ENCODE results near the gene HOXC11. TPM values are rescaled to one million over a fixed set of nuclear protein-coding genes. Genes with fewer than 3 reads are reported as not detected.

HOXC11 gene
- total RNA-seq, 4 donors from 2014 or later: not detected

- TF ChIP-seq CTCF (IDR thresholded peaks at IDR 0.05): no peak
- TF ChIP-seq POLR2A (IDR thresholded peaks at IDR 0.05): no peak
- peaks cover 46 to 100% (median 79%) of the 10 kb centered on the region in 4 donors for H3K27me3 ChIP-seq
- H3K4me1 ChIP-seq: peaks cover 5 to 54% (median 8%) of the 10 kb centered on the region in 3 donors
- H3K36me3 ChIP-seq: no peaks in the 10 kb centered on the region
- 9% methylated on average over 9 to 10 of the region's 10 CpGs for WGBS, 2 donors
- intact Hi-C loops (cut with DNase I): no loop called here
- no peak overlapping the region for H3K4me3 ChIP-seq
- H3K27ac ChIP-seq: no peak overlapping the region
- H3K9me3 ChIP-seq: no peaks in the 10 kb centered on the region
- no peak for DNase-seq
Measured at GRCh38 chr12:53955776-53956250, 17.1 kb upstream of the HOXC11 start.

GRCh38 chr12:53956251-53956887, 16.6 kb upstream of the HOXC11 start:
- H3K9me3 ChIP-seq: no peaks in the 10 kb centered on the region
- 12 to 14% methylated on average over 10 to 21 of the region's 25 CpGs for WGBS, 2 donors
- H3K27ac ChIP-seq: no peak overlapping the region
- H3K4me1 ChIP-seq: peaks cover 5 to 55% (median 11%) of the 10 kb centered on the region in 3 donors
- no peak for DNase-seq
- H3K4me3 ChIP-seq: no peak overlapping the region
- no peaks in the 10 kb centered on the region for H3K36me3 ChIP-seq
- intact Hi-C loops (cut with DNase I): no loop called here
- no peak for TF ChIP-seq CTCF (IDR thresholded peaks at IDR 0.05)
- TF ChIP-seq POLR2A (IDR thresholded peaks at IDR 0.05): no peak
- H3K27me3 ChIP-seq: peaks cover 43 to 100% (median 79%) of the 10 kb centered on the region in 4 donors

DNA sequence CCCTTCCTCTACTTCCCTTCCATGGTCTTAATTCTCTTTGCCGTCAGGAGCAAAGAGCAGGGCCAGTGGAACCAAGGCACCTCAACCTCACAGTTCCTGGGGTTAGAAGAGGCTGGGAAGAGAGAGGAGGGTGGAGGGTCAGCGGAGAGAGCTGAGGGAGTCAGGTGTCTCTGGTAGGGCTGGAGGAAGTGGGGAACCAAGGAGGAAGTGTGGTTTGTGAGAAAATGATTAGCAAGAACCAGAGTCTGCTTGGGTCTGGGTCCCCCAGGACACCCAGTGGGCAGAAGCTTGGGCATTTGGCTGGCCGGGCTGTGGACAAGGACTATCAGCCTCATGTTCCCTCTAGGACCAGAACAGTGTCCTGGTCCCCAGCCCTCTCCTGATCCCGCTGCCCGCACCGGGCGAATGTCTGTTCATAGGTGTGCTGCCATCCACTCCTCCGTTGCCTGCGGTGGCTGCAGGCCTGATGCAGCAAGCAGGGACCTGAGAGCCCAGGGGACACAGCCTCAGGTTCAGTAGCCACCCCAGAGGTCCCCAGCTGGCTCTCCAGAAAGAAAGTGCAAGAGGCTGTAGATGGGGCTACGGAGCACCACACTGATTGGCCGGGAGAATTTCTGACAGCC, 15.9 kb upstream of the HOXC11 start:
- TF ChIP-seq CTCF (IDR thresholded peaks at IDR 0.05) (no peak), POLR2A (IDR thresholded peaks at IDR 0.05) (no peak)
- Histone ChIP-seq H3K27me3 (peaks cover 41 to 100% (median 78%) of the 10 kb centered on the region in 4 donors), H3K4me3 (no peak overlapping the region), H3K9me3 (no peaks in the 10 kb centered on the region), H3K27ac (no peak overlapping the region), H3K36me3 (no peaks in the 10 kb centered on the region), H3K4me1 (peaks cover 5 to 53% (median 11%) of the 10 kb centered on the region in 3 donors)
- no peak for DNase-seq
- intact Hi-C loops (cut with DNase I): no loop called here
- WGBS, 2 donors: 5 to 14% methylated on average over 4 of the region's 11 CpGs

DNA sequence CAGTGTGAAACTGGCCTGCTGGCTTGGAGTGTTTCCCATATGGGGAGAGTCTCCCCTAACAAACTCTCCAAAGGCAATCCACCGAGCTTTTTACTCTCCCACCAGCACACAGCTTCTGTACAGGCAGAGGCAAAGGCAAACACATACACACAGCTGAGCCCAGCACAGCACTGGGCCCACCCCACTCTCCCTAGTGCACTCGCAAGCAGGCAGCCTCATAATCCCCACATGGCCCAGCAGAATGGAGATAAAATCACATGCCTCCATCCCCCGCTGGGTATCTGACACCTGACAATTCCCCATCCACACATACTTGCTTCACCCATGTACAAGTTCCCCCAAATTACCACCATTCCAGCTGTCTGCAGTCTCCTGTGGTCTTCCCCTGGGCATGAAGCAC, 14.8 kb upstream of the HOXC11 start:
- H3K9me3 ChIP-seq: no peaks in the 10 kb centered on the region
- no peaks in the 10 kb centered on the region for H3K36me3 ChIP-seq
- 26 to 28% methylated on average over 2 to 3 of the region's 3 CpGs for WGBS, 2 donors

More for the DNA sequence above, 14.8 kb upstream of the HOXC11 start:
- intact Hi-C loops (cut with DNase I): no loop called here
- TF ChIP-seq POLR2A (IDR thresholded peaks at IDR 0.05): no peak
- no peak for TF ChIP-seq CTCF (IDR thresholded peaks at IDR 0.05)
- Histone ChIP-seq H3K27ac (no peak overlapping the region), H3K4me3 (no peak overlapping the region), H3K4me1 (peaks cover 5 to 43% (median 8%) of the 10 kb centered on the region in 3 donors), H3K27me3 (peaks cover 35 to 100% (median 76%) of the 10 kb centered on the region in 4 donors)
- DNase-seq: no peak

Data from esophagus squamous epithelium (tissue), 5 donors.